HCT116 (cell line): ENCODE results near the gene SPEF1. TPM values are rescaled to one million over a fixed set of nuclear protein-coding genes. Genes with fewer than 3 reads are reported as not detected.

ENCODE experiments used
- ATAC-seq: fragments of 200-7000 bp; cut with Tn5 transposase; 2 replicates; pipeline ENCODE4 v1.9.1; 2020; ENCODE audit warnings: mild to moderate bottlenecking, moderate library complexity
- BruUV-seq: library from RNA; stranded (reverse); fragments of 400-500 nt; replicated peaks from 2 replicates; lab custom pipeline; 2021; lab: Mats Ljungman, UMichigan
- CTCF ChIA-PET: fragments of 300-600 bp; sonication (Branson Sonifier 250); formaldehyde crosslinking; loops from one replicate; lab custom pipeline; 2021; ENCODE audit warnings: antibody characterized with exemption; lab: Charles Lee
- POLR2A ChIA-PET: fragments of 300-600, 350-600 bp; sonication (Branson Sonifier 250); formaldehyde crosslinking; loops from one replicate; lab custom pipeline; 2021; ENCODE audit warnings: antibody characterized with exemption; lab: Charles Lee
- RAD21 ChIA-PET, 2 experiments: fragments of 300-600 bp; sonication (Branson Sonifier 250); formaldehyde crosslinking; loops; one replicate each; lab custom pipeline; 2023; ENCODE audit warnings: low total read pairs in 2 of 2; ENCODE audit not compliant: uncharacterized antibody in 2 of 2, unreplicated experiment in 2 of 2, low non-redundant PET in 1 of 2; lab: Charles Lee
- DNase-seq: peaks from one replicate; pipeline ENCODE4 v3.0.0-alpha.2; 2010; ENCODE audit warnings: low read depth, low spot score
- H2AFZ ChIP-seq: fragments of 200-600 bp; shearing (Covaris generic), sonication (generic); 2 replicates; pipeline ENCODE4 v1.6.1; 2017; ENCODE audit warnings: low read depth, mixed run types, mixed read lengths, antibody characterized with exemption, low read length; ENCODE audit not compliant: poor library complexity, severe bottlenecking
- H3K27ac ChIP-seq: 2 replicates; pipeline ENCODE4 v1.5.1; 2012; ENCODE audit warnings: low read depth, low read length
- H3K27me3 ChIP-seq: fragments of 200-600 bp; sonication (generic); 2 replicates; pipeline ENCODE4 v1.6.1; 2016; ENCODE audit warnings: mixed run types, low read length, mixed read lengths; ENCODE audit not compliant: insufficient read depth
- H3K36me3 ChIP-seq, 2 experiments: fragments of 200-500 bp in 1 of 2; fragments of 200-600 bp in 1 of 2; sonication (Bioruptor generic) in 1 of 2; sonication (generic) in 1 of 2; 2 replicates each; pipeline versions ENCODE4 v1.5.1 to v1.6.1; 2014 to 2016; ENCODE audit warnings: low read length in 2 of 2, inconsistent platforms in 1 of 2, mixed read lengths in 1 of 2, mixed run types in 1 of 2; ENCODE audit not compliant: insufficient read depth in 2 of 2, control insufficient read depth in 1 of 2
- H3K4me1 ChIP-seq, 2 experiments: fragments of 200-600 bp in 1 of 2; sonication (generic) in 1 of 2; 2 replicates each; pipeline versions ENCODE4 v1.5.1 to v1.6.1; 2012 to 2017; ENCODE audit warnings: low read length in 2 of 2, inconsistent platforms in 1 of 2, mild to moderate bottlenecking in 1 of 2, mixed read lengths in 1 of 2, mixed run types in 1 of 2, moderate library complexity in 1 of 2; ENCODE audit not compliant: insufficient read depth in 2 of 2, control insufficient read depth in 1 of 2
- H3K4me2 ChIP-seq: fragments of 200-600 bp; sonication (generic); 2 replicates; pipeline ENCODE4 v1.6.1; 2017; ENCODE audit warnings: mixed run types, low read length, mixed read lengths
- H3K4me3 ChIP-seq, 2 experiments: fragments of 200-600 bp in 1 of 2; sonication (generic) in 1 of 2; replicated peaks in 1 of 2; 2 replicates each; pipeline ENCODE4 v1.5.1; 2011 to 2016; ENCODE audit warnings: low read length in 2 of 2, control low read depth in 1 of 2, low read depth in 1 of 2, mild to moderate bottlenecking in 1 of 2, mixed read lengths in 1 of 2, mixed run types in 1 of 2
- H3K79me2 ChIP-seq: fragments of 200-600 bp; sonication (generic); 2 replicates; pipeline ENCODE4 v1.6.1; 2017; ENCODE audit warnings: mild to moderate bottlenecking, mixed run types, low read length, moderate library complexity, mixed read lengths; ENCODE audit not compliant: insufficient read depth
- H3K9ac ChIP-seq: fragments of 200-600 bp; sonication (generic); 2 replicates; pipeline ENCODE4 v1.6.1; 2016; ENCODE audit warnings: low read length, mixed read lengths
- H3K9me2 ChIP-seq: fragments of 200-600 bp; sonication (generic), shearing (Covaris generic); 2 replicates; pipeline ENCODE4 v1.6.1; 2017; ENCODE audit warnings: mixed run types, mild to moderate bottlenecking, moderate library complexity; ENCODE audit not compliant: insufficient read depth
- H3K9me3 ChIP-seq, 2 experiments: fragments of 200-500 bp in 1 of 2; fragments of 200-600 bp in 1 of 2; sonication (Bioruptor generic) in 1 of 2; sonication (generic) in 1 of 2; 2 replicates each; pipeline ENCODE4 v1.6.1; 2014 to 2017; ENCODE audit warnings: low read length in 2 of 2, mixed read lengths in 2 of 2, inconsistent platforms in 1 of 2, low read depth in 1 of 2, mild to moderate bottlenecking in 1 of 2, mixed run types in 1 of 2, moderate library complexity in 1 of 2; ENCODE audit not compliant: control insufficient read depth in 1 of 2, insufficient read depth in 1 of 2
- H4K20me1 ChIP-seq: fragments of 200-600 bp; sonication (generic), shearing (Covaris generic); 2 replicates; pipeline ENCODE4 v1.6.1; 2017; ENCODE audit warnings: mixed run types, mild to moderate bottlenecking, moderate library complexity; ENCODE audit not compliant: insufficient read depth
- ATF3 ChIP-seq: IDR thresholded peaks from 2 replicates; pipeline ENCODE4 v1.6.1; 2012
- CBX3 ChIP-seq: IDR thresholded peaks from 2 replicates; pipeline ENCODE4 v1.6.1; 2012; ENCODE audit warnings: low read depth
- EGR1 ChIP-seq: IDR thresholded peaks from 2 replicates; pipeline ENCODE4 v1.6.1; 2012; ENCODE audit warnings: low read depth
- ELF1 ChIP-seq: IDR thresholded peaks from 2 replicates; pipeline ENCODE4 v1.6.1; 2012; ENCODE audit warnings: low read depth, borderline replicate concordance
- EZH2phosphoT487 ChIP-seq: fragments of 200-600 bp; IDR thresholded peaks from 2 replicates; pipeline ENCODE4 v1.6.1; 2018; ENCODE audit warnings: antibody characterized with exemption, borderline replicate concordance
- JUND ChIP-seq: IDR thresholded peaks from 2 replicates; pipeline ENCODE4 v1.6.1; 2012
- MAX ChIP-seq: IDR thresholded peaks from 2 replicates; pipeline ENCODE4 v1.6.1; 2012
- POLR2A ChIP-seq: IDR thresholded peaks from 2 replicates; pipeline ENCODE4 v1.7.0; 2011; ENCODE audit warnings: borderline replicate concordance; ENCODE audit not compliant: insufficient read depth, insufficient read length; ENCODE audit errors: extremely low read depth
- POLR2AphosphoS5 ChIP-seq: IDR thresholded peaks from 2 replicates; pipeline ENCODE4 v1.6.1; 2011; ENCODE audit warnings: mild to moderate bottlenecking, low read depth, low read length, moderate library complexity
- RAD21 ChIP-seq: IDR thresholded peaks from 2 replicates; pipeline ENCODE4 v1.6.1; 2012; ENCODE audit warnings: low read depth, mild to moderate bottlenecking
- SIN3A ChIP-seq: IDR thresholded peaks from 2 replicates; pipeline ENCODE4 v1.6.1; 2012; ENCODE audit warnings: low read depth
- YY1 ChIP-seq: IDR thresholded peaks from 2 replicates; pipeline ENCODE4 v1.6.1; 2011; ENCODE audit warnings: low read length, low read depth, moderate library complexity, mild to moderate bottlenecking; ENCODE audit not compliant: insufficient replicate concordance; ENCODE audit errors: extremely low read depth
- ZNF274 ChIP-seq: fragments of 200-500 bp; sonication (Bioruptor generic); IDR thresholded peaks from 2 replicates; pipeline ENCODE4 v1.6.1; 2014; ENCODE audit warnings: mild to moderate bottlenecking, low read depth, low read length, inconsistent platforms
- intact Hi-C: fragments of 100-400 bp; cut with micrococcal nuclease; formaldehyde crosslinking; loops from 2 replicates; pipeline ENCODE4 v1.10.0; 2022
- total RNA-seq: library from RNA; stranded (reverse); gene quantifications from one replicate; pipeline ENCODE4 v1.2.1, GENCODE V29; 2021; ENCODE audit not compliant: unreplicated experiment

The SPEF1 gene
- total RNA-seq, 1 experiment from 2014 or later: 0.93 TPM

DNA sequence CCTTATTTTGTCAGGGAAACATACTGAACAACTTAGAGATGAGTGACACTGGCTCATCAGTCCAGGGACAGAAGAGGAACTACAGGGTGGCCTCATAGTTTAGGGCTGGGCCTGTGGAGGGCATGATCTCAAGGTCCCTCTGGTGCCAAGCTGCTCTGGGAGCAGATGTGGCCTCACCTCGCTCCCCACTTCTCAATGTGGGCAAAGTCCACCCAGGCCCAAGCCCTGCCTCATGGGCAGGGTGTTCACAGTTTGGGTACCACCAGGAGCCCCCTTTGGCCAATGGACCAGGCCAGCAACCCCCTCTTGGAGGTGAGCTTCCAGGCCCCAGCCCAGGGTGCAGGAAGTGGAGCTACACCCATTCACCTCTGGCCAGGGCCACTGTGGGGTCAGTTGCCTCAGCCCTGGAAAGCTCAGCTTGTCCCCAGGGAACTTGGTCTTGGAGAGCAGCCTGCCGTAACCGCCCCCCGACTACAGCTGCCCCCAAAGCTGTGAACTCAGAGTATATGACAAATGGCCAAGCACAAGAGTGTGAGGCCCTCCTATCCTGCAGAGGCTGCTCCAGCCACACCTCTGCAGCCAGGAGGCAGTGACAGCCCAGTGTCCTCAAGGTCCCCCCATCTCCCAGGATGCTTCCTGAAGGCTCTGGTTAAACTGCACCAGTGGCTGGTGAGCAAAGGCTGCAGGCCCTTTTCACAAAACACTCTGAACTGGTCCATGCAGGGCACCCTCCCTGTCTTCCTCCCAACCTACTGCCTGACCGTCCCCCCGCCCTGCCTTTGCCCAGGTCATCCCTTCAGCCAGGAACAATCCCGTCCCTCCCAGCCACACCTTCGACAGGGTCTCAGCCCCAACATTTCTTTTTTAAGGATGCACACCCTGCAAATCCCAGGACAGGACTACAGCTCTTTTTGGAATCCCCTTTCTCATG lies 17.3 kb downstream of the SPEF1 start:
- Histone ChIP-seq H3K9me3 (no peaks in the 10 kb centered on the region), H4K20me1 (no peaks in the 10 kb centered on the region), H3K27ac (no peak overlapping the region; the same call in 1 of the 2 replicates), H2AFZ (no peak overlapping the region), H3K79me2 (peaks cover 56% of the 10 kb centered on the region), H3K27me3 (no peaks in the 10 kb centered on the region), H3K4me2 (no peak overlapping the region), H3K9me2 (no peaks in the 10 kb centered on the region), H3K36me3 (peaks cover 3 to 11% of the 10 kb centered on the region in 2 experiments; a peak in 2 of 4 replicates), H3K4me3 (no peak overlapping the region), H3K4me1 (peaks cover 5 to 24% of the 10 kb centered on the region in 2 experiments), H3K9ac (no peak overlapping the region)
- ChIA-PET RAD21 (no interaction called here), POLR2A (no interaction called here), CTCF (no interaction called here)
- TF ChIP-seq CBX3 (no peak), SIN3A (no peak), ZNF274 (no peak), JUND (no peak), POLR2AphosphoS5 (no peak), EGR1 (no peak), POLR2A (no peak), MAX (no peak), ELF1 (no peak), YY1 (no peak), ATF3 (no peak), EZH2phosphoT487 (no peak), RAD21 (no peak)
- no peak for ATAC-seq
- BruUV-seq: no TSS peak
- intact Hi-C loops: no loop called here
- no peak for DNase-seq
